ENCODE results near the gene ENDOV.

ENDOV gene

GRCh38 chr17:80424261-80424660 is 9.3 kb downstream of the ENDOV start:
- TF ChIP-seq CTCF (IDR thresholded peaks at IDR 0.05; ENCODE audit: insufficient read depth, missing control alignments) = no peak
- no peak for DNase-seq (ENCODE audit: insufficient read length, low spot score)
- no peak for FAIRE-seq

DNA sequence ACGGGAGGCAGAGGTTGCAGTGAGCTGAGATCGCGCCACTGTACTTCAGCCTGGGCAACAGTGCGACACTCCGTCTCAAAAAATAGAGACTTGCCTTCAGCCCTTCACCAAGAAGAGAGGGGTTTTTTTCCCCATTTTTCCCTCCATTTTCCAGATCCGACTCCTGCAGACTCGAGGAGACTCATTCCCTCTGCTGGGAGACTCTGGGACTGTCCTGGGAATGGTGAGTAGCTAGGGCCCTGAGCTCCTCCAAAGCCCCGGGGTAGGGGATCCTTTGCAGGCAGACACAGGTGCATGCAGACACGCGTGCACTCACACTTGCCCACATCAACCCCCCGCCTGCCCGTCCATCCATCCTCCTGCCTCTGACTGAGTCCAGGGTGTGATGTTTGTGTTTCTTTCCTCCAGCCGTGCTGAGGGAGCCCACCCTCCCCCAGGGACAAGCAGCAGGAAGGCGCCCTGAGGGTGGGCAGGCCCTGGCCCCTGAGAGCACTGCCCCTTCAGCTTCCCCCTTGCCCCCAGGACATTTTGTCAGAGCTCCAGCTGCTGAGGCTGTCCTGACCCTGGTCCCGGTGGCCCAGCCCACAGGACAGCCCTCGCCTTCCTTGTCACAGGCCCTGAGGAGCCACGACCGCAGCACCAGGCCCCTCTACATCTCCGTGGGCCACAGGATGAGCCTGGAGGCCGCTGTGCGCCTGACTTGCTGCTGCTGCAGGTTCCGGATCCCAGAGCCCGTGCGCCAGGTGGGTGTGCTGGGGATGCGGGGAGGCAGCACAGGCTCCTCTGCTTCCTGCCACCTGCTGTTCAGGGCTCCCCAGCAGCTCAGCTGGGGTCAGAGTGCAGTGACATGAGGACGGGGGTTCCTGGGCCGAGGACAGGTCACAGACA is 10.2 kb downstream of the ENDOV start:
- no peak for FAIRE-seq
- TF ChIP-seq CTCF (IDR thresholded peaks at IDR 0.05; ENCODE audit: insufficient read depth, missing control alignments) = no peak
- peak; percentile 6 for DNase-seq (ENCODE audit: insufficient read length, low spot score)

DNA sequence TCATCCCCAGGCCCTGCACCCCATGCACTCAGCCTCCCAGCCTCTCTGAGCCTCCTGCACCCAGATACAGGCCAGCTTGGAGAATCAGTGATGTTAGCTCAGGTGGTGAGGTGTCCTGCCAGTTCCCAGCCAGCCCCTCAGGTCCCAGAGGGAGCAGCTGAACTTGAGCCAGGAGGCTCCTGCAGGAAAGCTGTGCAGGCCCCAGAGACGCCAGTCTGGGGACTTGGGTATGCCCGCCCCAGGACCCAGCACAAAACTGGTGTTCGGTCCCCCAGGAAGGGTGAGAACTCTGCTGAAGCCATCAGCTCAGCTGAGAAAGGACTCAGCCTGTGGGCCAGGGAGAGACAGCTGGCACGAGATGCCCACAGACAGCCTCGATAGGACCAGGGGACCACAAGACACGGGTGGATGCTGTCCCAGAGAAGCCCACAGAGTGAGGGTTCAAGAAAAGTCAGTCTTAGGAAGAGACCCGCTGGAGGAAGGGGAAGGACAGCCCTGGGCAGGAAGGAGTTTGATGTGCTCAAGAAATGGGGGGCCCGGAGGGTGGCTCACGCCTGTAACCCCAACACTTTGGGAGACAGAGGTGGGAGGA is 11.0 kb downstream of the ENDOV start:
- DNase-seq (ENCODE audit: insufficient read length, low spot score) (no peak), FAIRE-seq (no peak)
- no peak for TF ChIP-seq CTCF (IDR thresholded peaks at IDR 0.05; ENCODE audit: insufficient read depth, missing control alignments)

- TF ChIP-seq CTCF (IDR thresholded peaks at IDR 0.05; ENCODE audit: insufficient read depth, missing control alignments) = peak; percentile 99
- peak; percentile 89 for DNase-seq (ENCODE audit: insufficient read length, low spot score)
- no peak for FAIRE-seq
These were observed 11.8 kb downstream of the ENDOV start for GRCh38 chr17:80426671-80427326.

DNA sequence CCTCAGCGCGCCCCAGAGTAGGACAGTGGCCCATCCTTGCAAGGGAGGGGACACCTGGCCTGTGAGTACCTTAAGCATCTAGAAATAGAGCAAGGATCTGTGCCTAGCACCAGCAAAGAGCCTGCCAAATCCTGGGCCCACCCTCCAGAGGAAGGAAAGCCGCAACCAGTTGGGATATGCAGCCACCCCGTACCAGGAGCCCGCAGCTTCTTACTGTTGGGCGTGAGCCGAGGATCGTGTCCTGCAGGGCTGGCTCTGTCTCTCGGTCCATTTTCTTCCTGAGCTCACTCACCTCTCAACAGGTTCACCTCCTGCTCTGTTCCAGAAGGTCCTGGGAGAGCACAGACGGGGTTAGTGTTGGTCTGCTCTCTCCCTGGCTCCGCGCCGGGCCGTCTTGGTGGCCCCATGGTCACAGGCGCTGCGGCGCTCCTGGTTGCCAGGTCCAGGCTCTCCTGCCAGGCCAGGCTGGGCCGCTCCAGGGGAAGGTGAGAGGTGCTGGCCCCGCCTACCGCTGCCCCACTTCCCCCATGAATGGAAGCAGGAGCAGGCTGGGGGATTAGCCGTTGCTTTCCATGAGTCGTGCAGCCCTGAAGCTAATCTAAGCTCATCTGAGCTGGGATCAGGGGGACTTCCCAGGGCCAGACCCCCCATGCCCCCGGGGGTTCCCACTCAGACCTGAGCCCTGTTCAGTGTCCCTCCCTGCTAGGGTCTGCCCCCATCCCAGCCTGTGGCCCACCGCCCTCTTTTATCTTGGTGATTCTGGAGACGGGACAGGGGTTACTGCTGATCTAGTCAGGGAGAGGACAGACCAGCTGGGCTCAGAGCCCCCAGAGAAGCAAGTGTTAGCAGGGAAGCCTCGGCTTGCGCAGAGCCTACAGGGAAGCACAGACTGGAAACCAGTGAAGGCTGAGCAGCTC is 12.7 kb downstream of the ENDOV start:
- FAIRE-seq (no peak), DNase-seq (ENCODE audit: insufficient read length, low spot score) (peak; percentile 98)
- TF ChIP-seq CTCF (IDR thresholded peaks at IDR 0.05; ENCODE audit: insufficient read depth, missing control alignments) = no peak

DNA sequence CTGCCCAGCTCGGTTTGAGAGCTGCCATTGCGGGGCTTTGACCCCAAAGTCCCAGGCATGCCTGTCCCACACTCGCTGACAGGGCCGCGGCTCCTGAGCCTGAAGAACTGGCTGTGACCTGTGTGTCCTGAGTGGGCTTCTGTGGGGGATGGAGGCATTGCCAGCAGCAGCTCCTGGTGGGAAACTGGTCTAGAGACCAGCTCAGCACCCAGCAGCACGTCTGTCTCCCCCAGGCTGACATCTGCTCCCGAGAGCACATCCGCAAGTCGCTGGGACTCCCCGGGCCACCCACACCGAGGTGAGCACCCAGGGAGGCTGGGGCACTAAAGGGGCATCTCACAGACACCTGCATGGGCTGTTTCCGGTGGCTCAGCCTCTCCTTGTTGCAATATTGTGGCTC is 13.4 kb downstream of the ENDOV start:
- FAIRE-seq (no peak), DNase-seq (ENCODE audit: insufficient read length, low spot score) (no peak)

More for the DNA sequence above, 13.4 kb downstream of the ENDOV start:
- no peak for TF ChIP-seq CTCF (IDR thresholded peaks at IDR 0.05; ENCODE audit: insufficient read depth, missing control alignments)

Data from D721Med (cell line).